ENCODE measurements around the gene PEAK1. TPM values are rescaled to one million over a fixed set of nuclear protein-coding genes. Genes with fewer than 3 reads are reported as not detected.
A peak's percentile ranks its signal among the peaks of the same experiment; 100 is the strongest.

The PEAK1 gene
- total and polyA plus RNA-seq, 7 donors = 4.0 to 32.1 (median 25.3) TPM

- intact Hi-C loops (cut with DNase I) = no loop called here
- Histone ChIP-seq H3K36me3 (ENCODE audit: insufficient read depth in 1 of 2, low read depth in 1 of 2) (no peaks in the 10 kb centered on the region), H3K4me3 (no peak overlapping the region), H3K9me3 (no peaks in the 10 kb centered on the region), H3K27ac (peak overlapping the region; percentile 84), H3K27me3 (ENCODE audit: insufficient read depth in 3 of 3, low read length in 2 of 3) (no peaks in the 10 kb centered on the region), H3K4me1 (peaks cover 81% of the 10 kb centered on the region)
- 58 to 61% (median 60%) methylated on average over 6 of the region's 6 CpGs for WGBS, 3 donors
- no peak for TF ChIP-seq CTCF (IDR thresholded peaks at IDR 0.05)
- no peak for DNase-seq
- peak in 3 of 4 donors; percentile 47 to 58 (median 50) for ATAC-seq
These were observed 355.2 kb downstream of the PEAK1 start for GRCh38 chr15:77064539-77065308.

- no peak for DNase-seq
- Histone ChIP-seq H3K36me3 (ENCODE audit: insufficient read depth in 1 of 2, low read depth in 1 of 2) (no peaks in the 10 kb centered on the region), H3K27ac (peak overlapping the region; percentile 84), H3K4me3 (no peak overlapping the region), H3K27me3 (ENCODE audit: insufficient read depth in 3 of 3, low read length in 2 of 3) (no peaks in the 10 kb centered on the region), H3K9me3 (no peaks in the 10 kb centered on the region), H3K4me1 (peaks cover 81% of the 10 kb centered on the region)
- TF ChIP-seq CTCF (IDR thresholded peaks at IDR 0.05) = no peak
- no peak for ATAC-seq
- intact Hi-C loops (cut with DNase I) = no loop called here
- WGBS, 3 donors = 88 to 89% (median 88%) methylated on average over 2 of the region's 2 CpGs
These were observed 355.8 kb downstream of the PEAK1 start for GRCh38 chr15:77064063-77064462.

- ATAC-seq (no peak), DNase-seq (no peak)
- intact Hi-C loops (cut with DNase I) = no loop called here
- no peaks in the 10 kb centered on the region for H3K9me3 ChIP-seq
- TF ChIP-seq CTCF (IDR thresholded peaks at IDR 0.05) = no peak
- H3K27ac ChIP-seq = peak overlapping the region; percentile 84
- no peaks in the 10 kb centered on the region for H3K27me3 ChIP-seq (ENCODE audit: insufficient read depth in 3 of 3, low read length in 2 of 3)
- H3K4me3 ChIP-seq = no peak overlapping the region
- H3K36me3 ChIP-seq (ENCODE audit: insufficient read depth in 1 of 2, low read depth in 1 of 2) = no peaks in the 10 kb centered on the region
- H3K4me1 ChIP-seq = peaks cover 85% of the 10 kb centered on the region
These were observed 356.7 kb downstream of the PEAK1 start for GRCh38 chr15:77063249-77063648.

GRCh38 chr15:77060546-77060945, 359.4 kb downstream of the PEAK1 start:
- no peak for TF ChIP-seq CTCF (IDR thresholded peaks at IDR 0.05)

More at GRCh38 chr15:77060546-77060945, 359.4 kb downstream of the PEAK1 start:
- Histone ChIP-seq H3K9me3 (no peaks in the 10 kb centered on the region), H3K27ac (peak overlapping the region; percentile 84), H3K4me1 (peaks cover 92% of the 10 kb centered on the region), H3K27me3 (ENCODE audit: insufficient read depth in 3 of 3, low read length in 2 of 3) (no peaks in the 10 kb centered on the region), H3K36me3 (ENCODE audit: insufficient read depth in 1 of 2, low read depth in 1 of 2) (no peaks in the 10 kb centered on the region), H3K4me3 (peak overlapping the region; percentile 37)
- ATAC-seq = peak; percentile 84 to 95 (median 91)
- no peak for DNase-seq
- intact Hi-C loops (cut with DNase I) = loop anchor here in 1 of 2 donors (2.0 kb wide), 1 partner anchor 16 kb away; no protein-coding TSS in a partner anchor
